ENCODE data around the gene SLCO1C1.
"Not testable (repeated sequence)": the region's sequence is repeated elsewhere in the genome, so short reads cannot be mapped to it uniquely, and the experiment has no call there.

The SLCO1C1 gene

GRCh38 chr12:20695232-20695631, at the start of gene SLCO1C1:
SLCO1C1 (plus strand) TSS chr12:20695332; CDS start chr12:20699577, 4,245 bp downstream.
- no peak for DNase-seq

- no peak for DNase-seq
Measured at GRCh38 chr12:20646239-20646827, 48.8 kb upstream of the SLCO1C1 start.

- DNase-seq = no peak
Measured at GRCh38 chr12:20653871-20654270, 41.3 kb upstream of the SLCO1C1 start.

- DNase-seq = no peak
Measured at GRCh38 chr12:20656600-20656999, 38.5 kb upstream of the SLCO1C1 start.

GRCh38 chr12:20657496-20657895, 37.6 kb upstream of the SLCO1C1 start:
- DNase-seq = no peak

GRCh38 chr12:20681334-20681733, 13.8 kb upstream of the SLCO1C1 start:
- DNase-seq = no peak

GRCh38 chr12:20696181-20696905, 1.2 kb downstream of the SLCO1C1 start:
- no peak for DNase-seq

- DNase-seq = no peak
Measured at GRCh38 chr12:20701106-20701505, 6.0 kb downstream of the SLCO1C1 start.

GRCh38 chr12:20704860-20705259, 9.7 kb downstream of the SLCO1C1 start:
- DNase-seq = no peak

- DNase-seq = no peak
Measured at GRCh38 chr12:20711846-20712245, 16.7 kb downstream of the SLCO1C1 start.

GRCh38 chr12:20716037-20716436, 20.9 kb downstream of the SLCO1C1 start:
- DNase-seq = no peak

- DNase-seq = no peak
Measured at GRCh38 chr12:20716985-20717384, 21.9 kb downstream of the SLCO1C1 start.

- no peak for DNase-seq
Measured at GRCh38 chr12:20718294-20718693, 23.2 kb downstream of the SLCO1C1 start.

GRCh38 chr12:20722142-20722541, 27.0 kb downstream of the SLCO1C1 start:
- DNase-seq = no peak

- no peak for DNase-seq
Measured at GRCh38 chr12:20731274-20731673, 36.1 kb downstream of the SLCO1C1 start.

GRCh38 chr12:20740972-20741371, 45.8 kb downstream of the SLCO1C1 start:
- DNase-seq = no peak

- DNase-seq = no peak
Measured at GRCh38 chr12:20748198-20748597, 53.1 kb downstream of the SLCO1C1 start.

- DNase-seq = no peak
Measured at GRCh38 chr12:20751046-20751445, 55.9 kb downstream of the SLCO1C1 start.

GRCh38 chr12:20777420-20777819, 82.3 kb downstream of the SLCO1C1 start:
- no peak for DNase-seq

- no peak for DNase-seq
Measured at GRCh38 chr12:20778969-20779368, 83.8 kb downstream of the SLCO1C1 start.

- DNase-seq = not testable (repeated sequence)
Measured at GRCh38 chr12:20779971-20780370, 84.8 kb downstream of the SLCO1C1 start.

- DNase-seq = not testable (repeated sequence)
Measured at GRCh38 chr12:20783796-20784357, 88.7 kb downstream of the SLCO1C1 start.

- DNase-seq = no peak
Measured at GRCh38 chr12:20792971-20793370, 97.8 kb downstream of the SLCO1C1 start.

- DNase-seq = no peak
Measured at GRCh38 chr12:20798554-20798953, 103.4 kb downstream of the SLCO1C1 start.
